Left renal pelvis (tissue), 4 donors: Measurements from ENCODE around the gene SPTA1. TPM values are rescaled to one million over a fixed set of nuclear protein-coding genes. Genes with fewer than 3 reads are reported as not detected.
"Not testable (repeated sequence)": the region's sequence is repeated elsewhere in the genome, so short reads cannot be mapped to it uniquely, and the experiment has no call there.

Source experiments
- DNase-seq, 4 donors: peaks; one replicate each; pipeline ENCODE4 v3.0.0-alpha.2; 2013; ENCODE audit warnings: low read depth in 4 of 4, low spot score in 3 of 4
- polyA plus RNA-seq, 4 donors: library from polyadenylated mRNA; unstranded; fragments of 120-200 nt; gene quantifications; one replicate each; pipeline ENCODE4 v1.2.1, GENCODE V29; 2013; ENCODE audit not compliant: insufficient read length in 4 of 4

Gene SPTA1
- 10 to 100 TPM in 1 of 4 donors, 1 to 10 TPM in 3; 1.1 to 11.4 (median 1.4) TPM for polyA plus RNA-seq

GRCh38 chr1:158686111-158687009 lies at the start of gene SPTA1:
TSS of gene SPTA1 (minus strand) at chr1:158686715. CDS start at chr1:158686517, 198 bp downstream.
- no peak for DNase-seq

GRCh38 chr1:158735848-158736247 lies 49.3 kb upstream of the SPTA1 start:
- no peak for DNase-seq

- no peak for DNase-seq
These were observed 46.0 kb upstream of the SPTA1 start for GRCh38 chr1:158732524-158732923.

GRCh38 chr1:158731707-158732106 lies 45.2 kb upstream of the SPTA1 start:
- DNase-seq: no peak

GRCh38 chr1:158730453-158730852 lies 43.9 kb upstream of the SPTA1 start:
- DNase-seq: no peak

- DNase-seq: no peak
These were observed 42.2 kb upstream of the SPTA1 start for GRCh38 chr1:158728510-158729225.

- DNase-seq: no peak
These were observed 37.9 kb upstream of the SPTA1 start for GRCh38 chr1:158724442-158724841.

GRCh38 chr1:158720620-158721019 lies 34.1 kb upstream of the SPTA1 start, which contains the start of gene OR6K3:
TSS of gene OR6K3 (minus strand) at chr1:158720720. CDS start at chr1:158718115, 2,605 bp downstream.
- DNase-seq: no peak

- no peak for DNase-seq
These were observed 33.1 kb upstream of the SPTA1 start for GRCh38 chr1:158719664-158720063.

- DNase-seq: no peak
These were observed 30.8 kb upstream of the SPTA1 start for GRCh38 chr1:158717344-158717743.

- no peak for DNase-seq
These were observed 29.8 kb upstream of the SPTA1 start for GRCh38 chr1:158716335-158716734.

GRCh38 chr1:158714754-158715153 lies 28.2 kb upstream of the SPTA1 start:
- no peak for DNase-seq

- DNase-seq: no peak
These were observed 24.6 kb upstream of the SPTA1 start for GRCh38 chr1:158711098-158711497.

GRCh38 chr1:158706096-158706495 lies 19.6 kb upstream of the SPTA1 start:
- no peak for DNase-seq

- no peak for DNase-seq
These were observed 14.0 kb upstream of the SPTA1 start, which contains the start of gene OR6K2 for GRCh38 chr1:158700552-158700951. TSS of gene OR6K2 (minus strand) at chr1:158700652. CDS start at chr1:158700652, 0 bp downstream.

- DNase-seq: no peak
These were observed 8.1 kb upstream of the SPTA1 start for GRCh38 chr1:158694596-158694995.

GRCh38 chr1:158692356-158692755 lies 5.8 kb upstream of the SPTA1 start:
- no peak for DNase-seq

- no peak for DNase-seq
These were observed 5.4 kb upstream of the SPTA1 start for GRCh38 chr1:158691907-158692306.

- not testable (repeated sequence) for DNase-seq
These were observed 4.6 kb upstream of the SPTA1 start for GRCh38 chr1:158691149-158691548.

- DNase-seq: no peak
These were observed 3.4 kb upstream of the SPTA1 start for GRCh38 chr1:158689875-158690274.

- no peak for DNase-seq
These were observed 2.6 kb upstream of the SPTA1 start for GRCh38 chr1:158689110-158689509.
